Astrocyte (in vitro differentiated cells and primary cell): ENCODE results near the gene SH3PXD2B.

Source experiments
- EZH2 ChIP-seq: IDR thresholded peaks from 2 replicates; pipeline ENCODE4 v1.6.1; 2012; ENCODE audit warnings: mild to moderate bottlenecking, low read length, inconsistent platforms; ENCODE audit not compliant: insufficient read depth
- TF ChIP-seq, protein P1 (sequence below): IDR thresholded peaks from 2 replicates; pipeline ENCODE4 v1.5.1; 2011; ENCODE audit warnings: low read depth, mild to moderate bottlenecking, inconsistent platforms, low read length, moderate library complexity; ENCODE audit not compliant: insufficient read depth

DNA sequence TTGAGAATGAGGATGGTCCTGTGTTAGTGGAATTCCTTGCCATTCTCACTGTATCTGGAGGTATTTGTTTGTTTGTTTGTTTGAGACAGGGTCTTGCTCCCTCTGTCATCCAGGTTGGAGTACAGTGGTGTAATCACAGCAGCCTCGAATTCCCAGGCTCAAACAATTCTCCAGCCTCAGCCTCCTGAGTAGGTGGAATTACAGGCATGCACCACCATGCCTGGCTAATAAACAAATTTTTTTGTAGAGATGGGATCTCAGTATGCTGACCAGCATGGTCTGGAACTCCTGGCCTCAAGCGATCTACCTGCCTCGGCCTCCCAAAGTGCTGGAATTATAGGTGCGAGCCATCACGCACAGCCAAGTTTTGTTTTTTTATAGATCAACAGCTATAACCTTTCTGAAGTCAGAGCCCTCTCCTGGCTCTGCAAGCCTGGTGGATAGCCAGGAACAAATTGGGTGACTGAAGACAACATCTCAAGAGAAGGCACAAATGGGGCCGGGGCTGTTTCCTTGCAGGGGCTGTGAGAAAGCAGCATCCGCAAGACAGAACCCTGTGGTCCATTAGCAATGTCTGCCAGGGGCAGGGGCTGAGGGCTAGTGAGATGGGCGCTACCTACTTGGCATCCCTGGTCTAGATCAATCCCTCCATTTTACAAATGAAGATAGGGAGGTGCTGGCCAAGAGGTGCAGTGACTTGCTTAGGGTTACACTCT, 18.8 kb downstream of the SH3PXD2B start:
- TF ChIP-seq, protein P1, sequence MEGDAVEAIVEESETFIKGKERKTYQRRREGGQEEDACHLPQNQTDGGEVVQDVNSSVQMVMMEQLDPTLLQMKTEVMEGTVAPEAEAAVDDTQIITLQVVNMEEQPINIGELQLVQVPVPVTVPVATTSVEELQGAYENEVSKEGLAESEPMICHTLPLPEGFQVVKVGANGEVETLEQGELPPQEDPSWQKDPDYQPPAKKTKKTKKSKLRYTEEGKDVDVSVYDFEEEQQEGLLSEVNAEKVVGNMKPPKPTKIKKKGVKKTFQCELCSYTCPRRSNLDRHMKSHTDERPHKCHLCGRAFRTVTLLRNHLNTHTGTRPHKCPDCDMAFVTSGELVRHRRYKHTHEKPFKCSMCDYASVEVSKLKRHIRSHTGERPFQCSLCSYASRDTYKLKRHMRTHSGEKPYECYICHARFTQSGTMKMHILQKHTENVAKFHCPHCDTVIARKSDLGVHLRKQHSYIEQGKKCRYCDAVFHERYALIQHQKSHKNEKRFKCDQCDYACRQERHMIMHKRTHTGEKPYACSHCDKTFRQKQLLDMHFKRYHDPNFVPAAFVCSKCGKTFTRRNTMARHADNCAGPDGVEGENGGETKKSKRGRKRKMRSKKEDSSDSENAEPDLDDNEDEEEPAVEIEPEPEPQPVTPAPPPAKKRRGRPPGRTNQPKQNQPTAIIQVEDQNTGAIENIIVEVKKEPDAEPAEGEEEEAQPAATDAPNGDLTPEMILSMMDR, result no peak
- no peak for TF ChIP-seq EZH2
